ENCODE measurements around the gene NFATC2.

- TF ChIP-seq POLR2AphosphoS5 (IDR thresholded peaks at IDR 0.05; ENCODE audit: low read depth, low read length): no peak
- no peak for TF ChIP-seq SIN3A (IDR thresholded peaks at IDR 0.05; ENCODE audit: borderline replicate concordance, insufficient read depth, low read length)
- TF ChIP-seq TAF1 (IDR thresholded peaks at IDR 0.05; ENCODE audit: borderline replicate concordance, insufficient read depth, low read length): no peak
Observed at GRCh38 chr20:51417250-51418136, 125.0 kb downstream of the NFATC2 start.

Measured in PFSK-1 (cell line).